Keratinocyte (primary cell): ENCODE results near the gene GZF1. TPM values are rescaled to one million over a fixed set of nuclear protein-coding genes. Genes with fewer than 3 reads are reported as not detected.

Source experiments
- DNase-seq: peaks from one replicate; pipeline ENCODE4 v3.0.0-alpha.2; 2011; ENCODE audit warnings: low read depth, missing footprints, low spot score
- FAIRE-seq: peaks from 2 replicates; lab custom pipeline; 2011; peaks lifted over from hg19 to GRCh38; lab: Jason Lieb, UNC
- H2AFZ ChIP-seq: 2 replicates; pipeline ENCODE4 v1.6.0; 2012; ENCODE audit warnings: low read length, control low read depth, inconsistent platforms; ENCODE audit not compliant: control insufficient read depth
- H3K27ac ChIP-seq: 2 replicates; pipeline ENCODE4 v1.5.1; 2011; ENCODE audit warnings: low read length; ENCODE audit not compliant: control insufficient read depth, insufficient read depth
- H3K27me3 ChIP-seq: 3 replicates; pipeline ENCODE4 v1.6.0; 2011; ENCODE audit warnings: low read length; ENCODE audit not compliant: control insufficient read depth, insufficient read depth; ENCODE audit errors: extremely low read depth
- H3K36me3 ChIP-seq, 2 experiments: 2 replicates in 1 of 2; 3 replicates in 1 of 2; pipeline ENCODE4 v1.5.1; 2011; ENCODE audit warnings: low read length in 2 of 2, mild to moderate bottlenecking in 1 of 2; ENCODE audit not compliant: control insufficient read depth in 2 of 2, insufficient read depth in 2 of 2; ENCODE audit errors: extremely low read depth in 1 of 2
- H3K4me1 ChIP-seq: 3 replicates; pipeline ENCODE4 v1.5.1; 2011; ENCODE audit warnings: low read length; ENCODE audit not compliant: control insufficient read depth, insufficient read depth; ENCODE audit errors: extremely low read depth
- H3K4me2 ChIP-seq: 3 replicates; pipeline ENCODE4 v1.6.0; 2011; ENCODE audit warnings: low read depth, low read length; ENCODE audit not compliant: control insufficient read depth, insufficient read depth; ENCODE audit errors: extremely low read depth
- H3K4me3 ChIP-seq, 3 experiments: fragments of 200-600 bp in 1 of 3; sonication (generic) in 1 of 3; 2 replicates in 2 of 3; 3 replicates in 1 of 3; pipeline ENCODE4 v1.5.1; 2011 to 2016; ENCODE audit warnings: low read length in 3 of 3, mild to moderate bottlenecking in 3 of 3, control low read depth in 2 of 3, inconsistent platforms in 1 of 3, low read depth in 1 of 3, mixed read lengths in 1 of 3, mixed run types in 1 of 3, moderate library complexity in 1 of 3; ENCODE audit not compliant: control insufficient read depth in 2 of 3, insufficient read depth in 2 of 3; ENCODE audit errors: extremely low read depth in 1 of 3
- H3K79me2 ChIP-seq: 2 replicates; pipeline ENCODE4 v1.6.0; 2012; ENCODE audit warnings: low read length; ENCODE audit not compliant: control insufficient read depth, insufficient read depth
- H3K9ac ChIP-seq: 3 replicates; pipeline ENCODE4 v1.6.0; 2011; ENCODE audit warnings: low read length; ENCODE audit not compliant: control insufficient read depth, insufficient read depth; ENCODE audit errors: extremely low read depth
- H3K9me1 ChIP-seq: 3 replicates; pipeline ENCODE4 v1.6.0; 2011; ENCODE audit warnings: low read length; ENCODE audit not compliant: control insufficient read depth, insufficient read depth; ENCODE audit errors: extremely low read depth
- H3K9me3 ChIP-seq: 2 replicates; pipeline ENCODE4 v1.5.1; 2012; ENCODE audit warnings: low read depth, low read length; ENCODE audit not compliant: control insufficient read depth
- H4K20me1 ChIP-seq: 3 replicates; pipeline ENCODE4 v1.6.0; 2011; ENCODE audit warnings: low read length; ENCODE audit not compliant: control insufficient read depth, insufficient read depth; ENCODE audit errors: extremely low read depth
- EZH2 ChIP-seq: IDR thresholded peaks from one replicate; pipeline ENCODE4 v1.6.1; 2012; ENCODE audit warnings: inconsistent platforms, mild to moderate bottlenecking, low read length, moderate library complexity
- dilution Hi-C: fragments of 300-500 bp; cut with MboI; formaldehyde crosslinking; loops from one replicate; pipeline ENCODE4 v1.7.0; 2020; ENCODE audit warnings: low sequenced_read_pairs; ENCODE audit not compliant: extremely low pct_ligation_motif_present
- polyA plus RNA-seq, 5 experiments: library from polyadenylated mRNA; depleted of rRNA in 3 of 5; stranded (reverse) in 3 of 5; stranded (forward) in 1 of 5; unstranded in 1 of 5; fragments of >200 nt; gene quantifications; 1 replicate in 1 of 5; 2 replicates in 3 of 5; 3 replicates in 1 of 5; pipeline versions ENCODE4 v1.2.1 to v1.2.3, GENCODE V29; 2011 to 2012; ENCODE audit warnings: missing spikeins in 2 of 5, low read depth in 1 of 5, low replicate concordance in 1 of 5
- TF ChIP-seq, protein P1 (sequence below), 3 experiments: IDR thresholded peaks in 1 of 3; conservative IDR thresholded peaks in 1 of 3; optimal IDR thresholded peaks in 1 of 3; 2 replicates in 2 of 3; 3 replicates in 1 of 3; pipeline versions ENCODE3 to v1.5.1; 2011; ENCODE audit warnings: low read length in 3 of 3, mild to moderate bottlenecking in 3 of 3, moderate library complexity in 2 of 3, control low read depth in 1 of 3, inconsistent platforms in 1 of 3; ENCODE audit not compliant: insufficient read depth in 2 of 3; ENCODE audit errors: extremely low read depth in 1 of 3

GZF1 gene
- polyA plus RNA-seq, 1 donor (not counting 4 experiments of a cell fraction or from before 2014, with no cell fraction given), result 11.7 TPM

DNA sequence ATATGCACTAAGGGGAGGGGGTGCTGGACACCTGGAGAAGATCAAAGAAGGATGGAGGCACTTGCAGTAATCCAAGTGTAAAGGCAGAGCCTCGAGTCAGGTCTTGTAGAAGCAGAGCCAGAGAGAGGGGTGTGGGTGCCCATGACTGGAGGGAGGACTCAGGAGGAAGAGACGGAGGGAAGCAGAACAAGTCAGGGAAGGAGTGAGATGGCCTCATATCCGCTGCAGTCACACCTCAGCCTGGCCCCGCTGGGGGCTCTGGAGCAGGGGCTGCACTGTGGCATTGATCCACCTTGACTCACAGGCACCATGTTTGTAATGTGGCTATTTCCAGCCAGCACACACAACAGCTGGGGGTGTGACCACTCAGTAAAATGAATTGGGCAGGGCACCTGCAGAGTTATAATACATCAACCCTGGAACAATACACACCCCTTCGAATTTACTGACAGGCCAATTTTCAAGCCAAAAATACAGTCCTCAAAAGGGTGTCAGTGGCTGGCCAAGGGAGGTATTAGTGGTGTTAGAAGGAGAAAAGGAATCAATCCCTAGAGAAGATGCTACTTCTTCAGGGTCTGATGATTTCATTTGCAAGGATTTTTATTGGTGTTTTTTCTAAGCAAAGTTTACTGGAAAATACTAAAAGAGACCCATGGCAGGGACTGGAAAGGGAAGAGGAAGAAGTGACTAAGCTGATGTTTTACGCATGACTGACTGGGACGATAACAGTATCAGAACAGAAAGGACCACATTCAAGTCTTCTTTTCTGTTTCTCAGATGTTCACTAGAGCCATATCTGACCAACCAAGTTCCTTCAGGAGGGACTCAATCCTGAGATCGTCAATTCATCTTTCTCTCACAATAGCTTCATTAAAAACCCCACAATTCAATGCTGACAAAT is 30.3 kb upstream of the GZF1 start:
- Histone ChIP-seq H3K27me3 (no peaks in the 10 kb centered on the region), H3K27ac (no peak overlapping the region), H3K79me2 (no peaks in the 10 kb centered on the region), H3K9me3 (no peaks in the 10 kb centered on the region), H4K20me1 (no peaks in the 10 kb centered on the region), H3K36me3 (no peaks in the 10 kb centered on the region), H3K4me2 (no peak overlapping the region), H3K4me3 (no peak overlapping the region), H3K4me1 (no peaks in the 10 kb centered on the region), H3K9ac (no peak overlapping the region), H2AFZ (no peak overlapping the region), H3K9me1 (no peaks in the 10 kb centered on the region)
- DNase-seq (no peak), FAIRE-seq (no peak)
- no peak for TF ChIP-seq EZH2
- TF ChIP-seq, protein P1, sequence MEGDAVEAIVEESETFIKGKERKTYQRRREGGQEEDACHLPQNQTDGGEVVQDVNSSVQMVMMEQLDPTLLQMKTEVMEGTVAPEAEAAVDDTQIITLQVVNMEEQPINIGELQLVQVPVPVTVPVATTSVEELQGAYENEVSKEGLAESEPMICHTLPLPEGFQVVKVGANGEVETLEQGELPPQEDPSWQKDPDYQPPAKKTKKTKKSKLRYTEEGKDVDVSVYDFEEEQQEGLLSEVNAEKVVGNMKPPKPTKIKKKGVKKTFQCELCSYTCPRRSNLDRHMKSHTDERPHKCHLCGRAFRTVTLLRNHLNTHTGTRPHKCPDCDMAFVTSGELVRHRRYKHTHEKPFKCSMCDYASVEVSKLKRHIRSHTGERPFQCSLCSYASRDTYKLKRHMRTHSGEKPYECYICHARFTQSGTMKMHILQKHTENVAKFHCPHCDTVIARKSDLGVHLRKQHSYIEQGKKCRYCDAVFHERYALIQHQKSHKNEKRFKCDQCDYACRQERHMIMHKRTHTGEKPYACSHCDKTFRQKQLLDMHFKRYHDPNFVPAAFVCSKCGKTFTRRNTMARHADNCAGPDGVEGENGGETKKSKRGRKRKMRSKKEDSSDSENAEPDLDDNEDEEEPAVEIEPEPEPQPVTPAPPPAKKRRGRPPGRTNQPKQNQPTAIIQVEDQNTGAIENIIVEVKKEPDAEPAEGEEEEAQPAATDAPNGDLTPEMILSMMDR (optimal IDR thresholded peaks at IDR 0.05 in 1 of 3, IDR thresholded peaks at IDR 0.05 in 1 of 3, conservative IDR thresholded peaks at IDR 0.05 in 1 of 3; ENCODE audit: extremely low read depth in 1 of 3, insufficient read depth in 2 of 3, low read length in 3 of 3), result no peak
- dilution Hi-C loops, result no loop called here

DNA sequence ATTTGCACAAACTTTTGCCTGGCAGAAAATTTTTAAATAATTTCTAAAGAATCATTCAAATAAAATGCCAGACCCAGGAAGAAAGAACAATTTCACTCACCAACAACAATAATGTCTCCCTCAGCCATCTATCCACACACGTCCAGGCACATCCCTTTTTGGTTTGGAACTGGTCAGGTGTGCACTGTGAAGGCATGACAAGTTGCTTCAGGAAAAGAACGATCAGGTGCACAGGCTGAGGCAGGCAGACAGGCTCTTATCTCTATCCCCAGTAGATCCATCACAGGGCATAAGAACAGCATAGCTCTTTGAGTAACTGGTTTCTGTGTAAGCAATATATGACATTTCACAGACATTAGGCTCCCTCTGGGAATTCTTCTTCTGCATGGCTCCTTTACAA is 29.5 kb upstream of the GZF1 start:
- Histone ChIP-seq H3K4me1 (no peaks in the 10 kb centered on the region), H3K27ac (no peak overlapping the region), H2AFZ (no peak overlapping the region), H3K9me3 (no peaks in the 10 kb centered on the region), H3K79me2 (no peaks in the 10 kb centered on the region), H4K20me1 (no peaks in the 10 kb centered on the region), H3K4me3 (no peak overlapping the region), H3K4me2 (no peak overlapping the region), H3K9me1 (no peaks in the 10 kb centered on the region), H3K9ac (no peak overlapping the region), H3K27me3 (no peaks in the 10 kb centered on the region), H3K36me3 (no peaks in the 10 kb centered on the region)
- FAIRE-seq (peak; percentile 17), DNase-seq (no peak)
- TF ChIP-seq EZH2, result no peak
- TF ChIP-seq, protein P1 (optimal IDR thresholded peaks at IDR 0.05 in 1 of 3, IDR thresholded peaks at IDR 0.05 in 1 of 3, conservative IDR thresholded peaks at IDR 0.05 in 1 of 3; ENCODE audit: extremely low read depth in 1 of 3, insufficient read depth in 2 of 3, low read length in 3 of 3), result no peak
- dilution Hi-C loops, result no loop called here
